ENCODE measurements around the gene TARS2. TPM values are rescaled to one million over a fixed set of nuclear protein-coding genes. Genes with fewer than 3 reads are reported as not detected.

The TARS2 gene
- total RNA-seq, 1 experiment from 2014 or later, result 42.9 TPM

- TF ChIP-seq E2F5 (CRISPR knock-in tag; IDR thresholded peaks at IDR 0.05) (no peak), MXD4 (CRISPR knock-in tag; IDR thresholded peaks at IDR 0.05; ENCODE audit: borderline replicate concordance) (no peak), MLX (CRISPR knock-in tag; IDR thresholded peaks at IDR 0.05) (no peak), CDX4 (CRISPR knock-in tag; IDR thresholded peaks at IDR 0.05; ENCODE audit: borderline replicate concordance) (no peak), ATF3 (CRISPR knock-in tag; conservative IDR thresholded peaks at IDR 0.05) (no peak)
Observed at GRCh38 chr1:150553392-150554085, 66.3 kb downstream of the TARS2 start (continued).

- ChIA-PET POLR2A (interaction anchor here (0.5 kb wide), 1 partner anchor 68 kb away, joined by 4 read pairs; no protein-coding TSS in a partner anchor), CTCF (interaction anchor here (1.1 to 8.2 kb wide), 2 partner anchors 14 to 19 kb away, joined by 4 to 124 read pairs; no protein-coding TSS in a partner anchor)
- no peak overlapping the region for H3K27ac Mint-ChIP-seq
- H3K4me1 Mint-ChIP-seq, result peaks cover 32% of the 10 kb centered on the region
- H3K27me3 Mint-ChIP-seq (ENCODE audit: low read depth), result peaks cover 21% of the 10 kb centered on the region
- no peak overlapping the region for H3K4me3 Mint-ChIP-seq
- H3K9me3 Mint-ChIP-seq, result no peaks in the 10 kb centered on the region
- TF ChIP-seq E2F4 (CRISPR knock-in tag; IDR thresholded peaks at IDR 0.05; ENCODE audit: borderline replicate concordance, low read depth) (no peak), ZMAT4 (CRISPR knock-in tag; IDR thresholded peaks at IDR 0.05) (no peak), SOX15 (CRISPR knock-in tag; IDR thresholded peaks at IDR 0.05) (no peak), FOXJ3 (CRISPR knock-in tag; IDR thresholded peaks at IDR 0.05; ENCODE audit: borderline replicate concordance) (no peak), ZNF396 (CRISPR knock-in tag; IDR thresholded peaks at IDR 0.05; ENCODE audit: borderline replicate concordance) (no peak), MAX (CRISPR knock-in tag; IDR thresholded peaks at IDR 0.05) (no peak), E2F1 (CRISPR knock-in tag; IDR thresholded peaks at IDR 0.05) (no peak), CTCF (IDR thresholded peaks at IDR 0.05) (no peak), NR2C2 (CRISPR knock-in tag; IDR thresholded peaks at IDR 0.05) (no peak), ZNF671 (CRISPR knock-in tag; IDR thresholded peaks at IDR 0.05) (no peak), ERG (CRISPR knock-in tag; IDR thresholded peaks at IDR 0.05) (no peak), ATF3 (CRISPR knock-in tag; conservative IDR thresholded peaks at IDR 0.05) (no peak), ZNF281 (CRISPR knock-in tag; IDR thresholded peaks at IDR 0.05) (no peak), USF2 (CRISPR knock-in tag; IDR thresholded peaks at IDR 0.05) (no peak), CDX4 (CRISPR knock-in tag; IDR thresholded peaks at IDR 0.05; ENCODE audit: borderline replicate concordance) (no peak), E2F5 (CRISPR knock-in tag; IDR thresholded peaks at IDR 0.05) (no peak)
- ATAC-seq (no peak), DNase-seq (ENCODE audit: low spot score) (no peak)
- peaks cover 4% of the 10 kb centered on the region; the same call in 1 of the 2 replicates for H3K36me3 Mint-ChIP-seq
Observed at GRCh38 chr1:150554086-150554452, 66.8 kb downstream of the TARS2 start.

Data from WTC11 (cell line).